ENCODE results near the gene MRPS14. TPM values are rescaled to one million over a fixed set of nuclear protein-coding genes. Genes with fewer than 3 reads are reported as not detected.

Gene MRPS14
- total and polyA plus RNA-seq, 2 of the 4 experiments (the other 2 are of a cell fraction), result 22.0 to 23.1 TPM

DNA sequence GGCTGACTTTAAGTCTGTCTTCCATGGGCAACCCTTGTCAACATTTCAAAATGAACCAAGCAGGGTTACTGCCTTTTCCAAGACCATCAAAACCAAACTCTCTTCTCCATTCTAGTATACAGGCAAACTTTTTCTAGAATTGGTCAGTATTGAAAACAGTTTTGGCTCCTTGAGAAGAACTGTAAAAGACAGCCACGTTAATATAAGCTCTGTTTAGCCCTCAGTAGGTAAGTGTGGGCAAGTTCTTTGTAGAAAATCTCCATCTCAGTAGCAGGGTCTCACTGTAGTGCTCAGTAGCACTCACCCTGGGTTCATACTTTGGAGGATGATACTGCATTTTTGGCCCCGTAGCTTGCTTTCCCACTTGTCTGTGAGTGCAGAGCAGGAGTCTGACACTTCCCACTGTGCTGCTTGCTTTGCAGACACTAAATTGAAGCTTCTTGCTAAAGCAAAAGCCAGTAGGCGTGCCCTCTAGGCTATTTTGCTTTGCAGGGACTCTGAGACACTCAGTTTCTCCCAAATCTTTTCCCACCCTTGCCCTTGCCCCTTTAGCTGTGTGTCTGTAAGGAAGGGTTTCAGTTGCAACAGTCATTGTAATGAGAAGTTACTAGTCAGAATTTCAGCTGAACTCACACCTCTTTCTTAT is 57.7 kb downstream of the MRPS14 start:
- H2AK5ac ChIP-seq (ENCODE audit: low read depth, low read length), result no peak overlapping the region
- in situ Hi-C loops (cut with MboI; ENCODE audit: low sequenced_read_pairs) (no loop called here), dilution Hi-C loops (cut with HindIII; ENCODE audit: low sequenced_read_pairs, unreplicated experiment) (no loop called here), intact Hi-C loops (cut with micrococcal nuclease) (no loop called here)
- no peak overlapping the region for H3K27ac ChIP-seq (ENCODE audit: insufficient read depth, low read length)
- no peak for ATAC-seq (ENCODE audit: low read depth)
- no peaks in the 10 kb centered on the region for H3K79me1 ChIP-seq (ENCODE audit: low read depth in 1 of 2, low read length in 2 of 2)
- H3K4me3 ChIP-seq (ENCODE audit: insufficient read depth, low read depth, low read length), result no peak overlapping the region
- no peak overlapping the region for H2BK120ac ChIP-seq (ENCODE audit: low read depth, low read length)
- H3K18ac ChIP-seq (ENCODE audit: low read depth, low read length), result no peak overlapping the region
- 50% methylated on average over 1 of the region's 3 CpGs; no CpG with 5 or more reads in 1 of the 2 experiments for WGBS, 2 experiments (ENCODE audit: extremely low coverage in 2 of 2, insufficient read length in 1 of 2)
- TF ChIP-seq RAD21 (IDR thresholded peaks at IDR 0.05; ENCODE audit: low read length) (no peak), FOS (IDR thresholded peaks at IDR 0.05; ENCODE audit: low read depth, low read length) (no peak), NFE2L2 (IDR thresholded peaks at IDR 0.05; ENCODE audit: low read depth, low read length) (no peak), MAFK (IDR thresholded peaks at IDR 0.05; ENCODE audit: low read depth, low read length) (no peak), MXI1 (IDR thresholded peaks at IDR 0.05; ENCODE audit: borderline replicate concordance, low read depth, low read length) (no peak), POLR2A (IDR thresholded peaks at IDR 0.05; ENCODE audit: low read depth, low read length) (no peak), RFX5 (IDR thresholded peaks at IDR 0.05; ENCODE audit: low read depth, low read length) (no peak)
- TF ChIP-seq, protein P1, sequence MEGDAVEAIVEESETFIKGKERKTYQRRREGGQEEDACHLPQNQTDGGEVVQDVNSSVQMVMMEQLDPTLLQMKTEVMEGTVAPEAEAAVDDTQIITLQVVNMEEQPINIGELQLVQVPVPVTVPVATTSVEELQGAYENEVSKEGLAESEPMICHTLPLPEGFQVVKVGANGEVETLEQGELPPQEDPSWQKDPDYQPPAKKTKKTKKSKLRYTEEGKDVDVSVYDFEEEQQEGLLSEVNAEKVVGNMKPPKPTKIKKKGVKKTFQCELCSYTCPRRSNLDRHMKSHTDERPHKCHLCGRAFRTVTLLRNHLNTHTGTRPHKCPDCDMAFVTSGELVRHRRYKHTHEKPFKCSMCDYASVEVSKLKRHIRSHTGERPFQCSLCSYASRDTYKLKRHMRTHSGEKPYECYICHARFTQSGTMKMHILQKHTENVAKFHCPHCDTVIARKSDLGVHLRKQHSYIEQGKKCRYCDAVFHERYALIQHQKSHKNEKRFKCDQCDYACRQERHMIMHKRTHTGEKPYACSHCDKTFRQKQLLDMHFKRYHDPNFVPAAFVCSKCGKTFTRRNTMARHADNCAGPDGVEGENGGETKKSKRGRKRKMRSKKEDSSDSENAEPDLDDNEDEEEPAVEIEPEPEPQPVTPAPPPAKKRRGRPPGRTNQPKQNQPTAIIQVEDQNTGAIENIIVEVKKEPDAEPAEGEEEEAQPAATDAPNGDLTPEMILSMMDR (conservative IDR thresholded peaks at IDR 0.05; ENCODE audit: low read depth, low read length), result no peak
- TF ChIP-seq, protein P2, sequence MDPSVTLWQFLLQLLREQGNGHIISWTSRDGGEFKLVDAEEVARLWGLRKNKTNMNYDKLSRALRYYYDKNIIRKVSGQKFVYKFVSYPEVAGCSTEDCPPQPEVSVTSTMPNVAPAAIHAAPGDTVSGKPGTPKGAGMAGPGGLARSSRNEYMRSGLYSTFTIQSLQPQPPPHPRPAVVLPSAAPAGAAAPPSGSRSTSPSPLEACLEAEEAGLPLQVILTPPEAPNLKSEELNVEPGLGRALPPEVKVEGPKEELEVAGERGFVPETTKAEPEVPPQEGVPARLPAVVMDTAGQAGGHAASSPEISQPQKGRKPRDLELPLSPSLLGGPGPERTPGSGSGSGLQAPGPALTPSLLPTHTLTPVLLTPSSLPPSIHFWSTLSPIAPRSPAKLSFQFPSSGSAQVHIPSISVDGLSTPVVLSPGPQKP (IDR thresholded peaks at IDR 0.05; ENCODE audit: borderline replicate concordance, low read depth, low read length), result no peak
- DNase-seq, result no peak
- H4K5ac ChIP-seq (ENCODE audit: low read depth, low read length), result no peak overlapping the region
- no peak overlapping the region for H4K91ac ChIP-seq (ENCODE audit: insufficient read depth, low read depth, low read length)
- H3K9ac ChIP-seq (ENCODE audit: low read depth, low read length), result no peak overlapping the region
- no peak overlapping the region for H3K4me2 ChIP-seq (ENCODE audit: low read depth, low read length)
- no peak overlapping the region for H3K23ac ChIP-seq (ENCODE audit: low read depth, low read length)
- H3K14ac ChIP-seq (replicated peaks; ENCODE audit: low read depth, low read length), result no peak overlapping the region
- H3K4me1 ChIP-seq (ENCODE audit: control insufficient read depth, insufficient read depth, low read length), result no peaks in the 10 kb centered on the region
- H2AK9ac ChIP-seq (replicated peaks; ENCODE audit: low read depth, low read length, poor library complexity), result no peak overlapping the region
- no peaks in the 10 kb centered on the region for H4K20me1 ChIP-seq (ENCODE audit: insufficient read depth, low read length)
- no peak overlapping the region for H2BK20ac ChIP-seq (ENCODE audit: low read depth, low read length)
- no peak overlapping the region for H3K56ac ChIP-seq (ENCODE audit: extremely low read depth, insufficient read depth, low read length)
- H3K27me3 ChIP-seq (ENCODE audit: control insufficient read depth, insufficient read depth, low read length), result peaks cover 8% of the 10 kb centered on the region; the same call in 1 of the 2 replicates
- no peak overlapping the region for H2AFZ ChIP-seq (replicated peaks; ENCODE audit: low read length, poor library complexity)
- H3K4ac ChIP-seq (ENCODE audit: low read depth, low read length), result no peak overlapping the region
- H3K36me3 ChIP-seq (ENCODE audit: control insufficient read depth, insufficient read depth, low read length), result no peaks in the 10 kb centered on the region
- no TSS peak for BruUV-seq (replicated peaks)
- H3K9me3 ChIP-seq (ENCODE audit: control insufficient read depth, insufficient read depth, low read length), result no peaks in the 10 kb centered on the region
- no peak overlapping the region for H4K8ac ChIP-seq (ENCODE audit: low read depth in 2 of 2, low read length in 2 of 2)
- no peaks in the 10 kb centered on the region for H3K9me1 ChIP-seq (ENCODE audit: insufficient read depth, low read length)
- H2BK15ac ChIP-seq (ENCODE audit: low read depth, low read length), result no peak overlapping the region
- POLR2A ChIA-PET (ENCODE audit: unreplicated experiment), result interaction anchor here (0.6 kb wide), 1 partner anchor 177 kb away, joined by 3 read pairs; no protein-coding TSS in a partner anchor
- CTCF ChIA-PET, result interaction anchor here (0.5 kb wide), 1 partner anchor 40 kb away, joined by 8 read pairs; no protein-coding TSS in a partner anchor
- H2BK5ac ChIP-seq (ENCODE audit: low read depth, low read length, poor library complexity, severe bottlenecking), result no peak overlapping the region

Data from IMR-90 (cell line).